HepG2 (cell line): ENCODE measurements around the gene CAMK2D.

ENCODE experiments used
- CBFB ChIP-seq: sonication (generic); formaldehyde crosslinking; IDR thresholded peaks from 2 replicates; pipeline ENCODE4 v1.4.0; 2020; ENCODE audit warnings: missing genetic modification reagents
- HMGA1 ChIP-seq: sonication (generic); formaldehyde crosslinking; conservative IDR thresholded peaks from 2 replicates; pipeline ENCODE4 v1.4.0; 2020; ENCODE audit warnings: missing genetic modification reagents
- HNF4A ChIP-seq: sonication (generic); formaldehyde crosslinking; IDR thresholded peaks from 2 replicates; pipeline ENCODE4 v1.4.0; 2020; ENCODE audit warnings: missing genetic modification reagents
- REPIN1 ChIP-seq: sonication (generic); formaldehyde crosslinking; IDR thresholded peaks from 2 replicates; pipeline ENCODE4 v1.8.0; 2022; ENCODE audit warnings: missing genetic modification reagents, low read depth, mild to moderate bottlenecking, borderline replicate concordance
- SIX4 ChIP-seq: sonication (generic); formaldehyde crosslinking; IDR thresholded peaks from 2 replicates; pipeline ENCODE4 v1.4.0; 2020; ENCODE audit warnings: missing genetic modification reagents
- SP1 ChIP-seq, 2 experiments: fragments of 450-650 bp in 1 of 2; sonication (generic) in 1 of 2; formaldehyde crosslinking in 1 of 2; IDR thresholded peaks; 2 replicates each; pipeline versions ENCODE4 v1.4.0 to v1.6.1; 2016 to 2020; ENCODE audit warnings: missing genetic modification reagents in 1 of 2
- SP4 ChIP-seq: sonication (generic); formaldehyde crosslinking; IDR thresholded peaks from 2 replicates; pipeline ENCODE4 v1.8.1; 2023; ENCODE audit warnings: mild to moderate bottlenecking, missing genetic modification reagents
- SUZ12 ChIP-seq: fragments of 150-350 bp; IDR thresholded peaks from 2 replicates; pipeline ENCODE4 v1.6.1; 2014; ENCODE audit warnings: low read depth, low read length
- ZNF232 ChIP-seq: sonication (generic); formaldehyde crosslinking; IDR thresholded peaks from 2 replicates; pipeline ENCODE4 v1.4.0; 2020; ENCODE audit warnings: missing genetic modification reagents, borderline replicate concordance
- ZNF24 ChIP-seq: fragments of 450-650 bp; IDR thresholded peaks from 2 replicates; pipeline ENCODE4 v1.6.1; 2017; ENCODE audit warnings: antibody characterized with exemption, mild to moderate bottlenecking
- TF ChIP-seq, protein P1 (sequence below): sonication (generic); formaldehyde crosslinking; IDR thresholded peaks from 2 replicates; pipeline ENCODE4 v1.5.0; 2020; ENCODE audit warnings: mild to moderate bottlenecking, missing genetic modification reagents, moderate library complexity

DNA sequence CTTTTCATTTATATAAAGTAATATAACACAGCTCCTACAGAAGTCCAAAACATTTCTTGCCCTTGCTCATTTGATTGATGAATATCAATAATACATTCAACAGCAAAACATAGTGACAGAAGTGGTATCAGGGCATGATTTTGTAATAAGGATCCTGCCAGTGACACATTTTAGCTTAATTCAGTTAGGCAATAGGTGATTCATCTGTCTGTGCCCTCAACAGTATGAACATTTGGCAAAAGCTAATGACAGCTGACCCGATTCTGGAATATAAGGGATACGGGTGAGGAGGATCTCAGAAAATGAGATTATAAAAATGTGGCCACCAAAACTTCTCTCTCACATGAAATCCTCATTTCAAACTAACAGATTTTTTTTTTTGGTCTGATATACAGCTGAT lies 294.0 kb downstream of the CAMK2D start:
- TF ChIP-seq SIX4 (CRISPR knock-in tag) = no peak
- TF ChIP-seq, protein P1, sequence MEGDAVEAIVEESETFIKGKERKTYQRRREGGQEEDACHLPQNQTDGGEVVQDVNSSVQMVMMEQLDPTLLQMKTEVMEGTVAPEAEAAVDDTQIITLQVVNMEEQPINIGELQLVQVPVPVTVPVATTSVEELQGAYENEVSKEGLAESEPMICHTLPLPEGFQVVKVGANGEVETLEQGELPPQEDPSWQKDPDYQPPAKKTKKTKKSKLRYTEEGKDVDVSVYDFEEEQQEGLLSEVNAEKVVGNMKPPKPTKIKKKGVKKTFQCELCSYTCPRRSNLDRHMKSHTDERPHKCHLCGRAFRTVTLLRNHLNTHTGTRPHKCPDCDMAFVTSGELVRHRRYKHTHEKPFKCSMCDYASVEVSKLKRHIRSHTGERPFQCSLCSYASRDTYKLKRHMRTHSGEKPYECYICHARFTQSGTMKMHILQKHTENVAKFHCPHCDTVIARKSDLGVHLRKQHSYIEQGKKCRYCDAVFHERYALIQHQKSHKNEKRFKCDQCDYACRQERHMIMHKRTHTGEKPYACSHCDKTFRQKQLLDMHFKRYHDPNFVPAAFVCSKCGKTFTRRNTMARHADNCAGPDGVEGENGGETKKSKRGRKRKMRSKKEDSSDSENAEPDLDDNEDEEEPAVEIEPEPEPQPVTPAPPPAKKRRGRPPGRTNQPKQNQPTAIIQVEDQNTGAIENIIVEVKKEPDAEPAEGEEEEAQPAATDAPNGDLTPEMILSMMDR = no peak
- no peak for TF ChIP-seq CBFB
- TF ChIP-seq SUZ12 = no peak
- TF ChIP-seq ZNF232 (CRISPR knock-in tag) = no peak
- no peak for TF ChIP-seq REPIN1 (CRISPR knock-in tag)
- TF ChIP-seq ZNF24 = no peak
- no peak for TF ChIP-seq SP1 (IDR thresholded peaks at IDR 0.05)
- no peak for TF ChIP-seq SP1 (CRISPR knock-in tag; IDR thresholded peaks at IDR 0.05)
- no peak for TF ChIP-seq HMGA1 (CRISPR knock-in tag)
- TF ChIP-seq SP4 (CRISPR knock-in tag) = no peak
- no peak for TF ChIP-seq HNF4A
